HG02870 (cell line): ENCODE measurements around the gene LDB2.

Experiments used
- ATAC-seq: cut with Tn5 transposase; IDR thresholded peaks from one replicate; pipeline ENCODE4 v1.9.1; 2021; ENCODE audit warnings: mild to moderate bottlenecking, moderate library complexity; ENCODE audit not compliant: unreplicated experiment

LDB2 gene

GRCh38 chr4:16759931-16760582, 138.4 kb downstream of the LDB2 start:
- no peak for ATAC-seq

DNA sequence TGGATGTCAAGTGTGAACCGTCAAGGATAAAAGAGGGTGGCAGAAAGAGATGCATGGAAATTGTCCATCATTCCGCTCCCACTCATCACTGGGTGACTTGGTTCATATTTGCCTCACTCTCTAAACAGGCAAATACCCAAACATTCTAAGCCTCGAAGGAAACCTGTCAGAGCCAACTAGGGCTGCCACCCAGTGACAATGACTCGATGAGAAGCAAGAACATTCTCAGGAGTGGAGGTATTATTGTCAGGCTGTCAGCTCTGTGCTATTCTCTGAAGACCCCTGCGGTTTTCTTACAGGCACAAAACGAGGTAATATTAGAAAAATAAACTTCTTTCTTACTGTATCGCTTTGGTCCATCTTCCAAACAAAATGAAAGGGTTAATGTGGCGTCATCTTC, 139.6 kb downstream of the LDB2 start:
- ATAC-seq = no peak

DNA sequence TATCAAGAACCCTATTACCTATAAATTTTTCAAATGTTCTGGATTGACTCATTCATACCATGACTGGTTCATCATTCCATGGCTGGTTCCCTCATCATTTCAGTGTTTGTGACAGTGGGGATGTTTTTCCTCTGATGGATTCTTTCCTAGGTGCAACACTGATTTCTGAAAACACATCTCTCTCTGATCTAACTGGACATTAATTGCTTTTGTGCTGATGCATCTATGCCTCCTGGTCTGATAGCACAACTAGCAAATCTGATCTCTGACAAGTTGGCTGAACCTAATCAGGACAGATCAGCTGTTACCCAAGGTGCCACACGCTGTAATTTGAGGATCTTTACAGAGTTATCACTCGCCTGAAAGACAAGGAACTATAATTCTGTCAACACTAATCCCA, 140.2 kb downstream of the LDB2 start:
- ATAC-seq = no peak

DNA sequence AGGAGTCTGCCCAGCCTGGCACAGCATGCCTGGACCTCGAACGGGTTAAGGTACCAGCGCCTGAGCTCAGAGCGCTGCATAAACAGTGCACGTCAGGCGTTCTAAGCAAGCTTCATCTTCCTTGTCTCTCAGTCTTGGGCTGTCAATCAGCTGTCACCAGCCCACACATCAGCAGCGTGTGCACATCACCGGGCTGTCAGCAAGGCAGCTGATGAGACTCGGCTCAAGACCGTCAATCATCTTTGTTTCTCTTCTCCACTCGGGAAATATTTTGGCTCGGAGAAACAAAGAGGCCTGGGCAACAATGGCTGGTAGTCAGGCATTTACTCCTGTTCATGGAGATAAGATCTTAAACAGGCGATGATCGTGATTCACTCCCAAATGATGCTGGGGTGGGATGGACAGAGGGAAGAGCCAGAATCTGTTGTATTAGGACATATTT, 141.3 kb downstream of the LDB2 start:
- ATAC-seq = no peak

- ATAC-seq = no peak
Measured at GRCh38 chr4:16754104-16754503, 144.3 kb downstream of the LDB2 start.

DNA sequence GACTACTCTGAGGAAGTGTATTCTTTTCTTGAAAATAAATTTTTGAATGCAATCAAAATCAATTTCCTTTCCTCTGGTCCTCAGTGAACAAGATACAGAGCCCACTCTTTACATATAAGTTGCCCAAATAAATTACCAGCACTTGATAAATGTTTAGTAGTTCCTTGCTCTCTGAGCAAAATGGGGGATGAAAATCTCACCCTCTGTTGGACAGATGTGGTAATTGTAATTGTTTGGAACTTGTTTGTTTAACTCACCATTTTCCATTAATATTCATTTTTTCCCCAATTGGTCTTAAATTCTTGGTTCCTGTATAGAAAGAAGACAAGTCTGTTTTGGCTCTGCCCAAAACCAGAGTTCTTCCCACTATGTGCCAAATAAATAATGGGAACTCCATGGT, 146.3 kb downstream of the LDB2 start:
- no peak for ATAC-seq

GRCh38 chr4:16750882-16751642, 147.4 kb downstream of the LDB2 start:
- ATAC-seq = no peak

GRCh38 chr4:16750216-16750615, 148.2 kb downstream of the LDB2 start:
- ATAC-seq = no peak

- ATAC-seq = no peak
Measured at GRCh38 chr4:16745887-16746286, 152.6 kb downstream of the LDB2 start.

GRCh38 chr4:16745009-16745635, 153.3 kb downstream of the LDB2 start:
- no peak for ATAC-seq

GRCh38 chr4:16741287-16741686, 157.2 kb downstream of the LDB2 start:
- no peak for ATAC-seq

DNA sequence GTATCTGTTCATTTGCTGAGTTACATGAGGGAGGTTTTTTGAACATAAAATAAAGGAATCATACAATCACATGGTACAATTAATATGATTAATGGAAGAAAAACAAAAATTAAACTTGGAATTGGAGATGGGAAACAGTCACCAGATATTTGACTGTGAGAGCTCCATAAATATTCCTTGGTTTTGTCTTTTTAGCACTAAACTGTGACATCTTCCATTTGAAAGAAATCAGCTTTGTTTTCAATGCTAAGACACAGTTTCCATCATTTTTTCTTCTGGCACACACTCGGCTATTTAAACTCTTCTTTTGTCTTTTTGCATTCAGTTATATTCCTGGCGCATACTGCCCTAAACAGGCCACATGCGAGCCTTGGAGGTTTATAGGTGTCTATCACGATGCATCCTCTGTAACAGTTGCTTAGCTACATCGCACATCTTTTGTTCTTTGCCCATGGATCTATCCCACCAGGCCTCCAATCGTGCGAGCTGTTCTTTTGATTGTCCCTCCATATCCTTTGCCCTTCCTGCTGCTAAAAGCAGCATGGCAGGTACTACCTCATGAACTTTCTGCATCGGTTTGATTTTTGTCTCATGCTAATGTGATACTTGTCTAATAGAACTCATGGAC, 158.3 kb downstream of the LDB2 start:
- ATAC-seq = no peak

GRCh38 chr4:16738558-16738957, 159.9 kb downstream of the LDB2 start:
- ATAC-seq = no peak

DNA sequence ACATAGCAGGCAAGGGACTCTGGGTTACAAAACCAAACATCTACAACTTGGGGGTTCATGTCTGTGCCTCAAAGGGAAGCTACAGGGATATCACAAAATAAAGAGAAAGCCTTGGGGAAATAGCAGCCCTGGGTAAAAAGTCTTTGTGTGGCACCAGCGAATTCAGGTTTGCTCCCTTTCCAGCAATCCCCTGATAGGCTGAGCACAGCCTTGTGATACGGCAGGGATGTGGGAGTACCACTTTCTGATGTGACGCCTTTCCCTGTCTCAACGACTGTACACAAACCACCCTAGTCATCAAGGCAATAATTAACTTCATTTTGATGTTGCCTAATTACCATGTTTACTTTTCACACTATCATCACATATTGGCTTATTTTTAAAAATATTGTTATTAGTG, 164.9 kb downstream of the LDB2 start:
- no peak for ATAC-seq

GRCh38 chr4:16732741-16733140, 165.7 kb downstream of the LDB2 start:
- ATAC-seq = no peak

- ATAC-seq = no peak
Measured at GRCh38 chr4:16731776-16732380, 166.6 kb downstream of the LDB2 start.

GRCh38 chr4:16730522-16731205, 167.8 kb downstream of the LDB2 start:
- ATAC-seq = no peak

DNA sequence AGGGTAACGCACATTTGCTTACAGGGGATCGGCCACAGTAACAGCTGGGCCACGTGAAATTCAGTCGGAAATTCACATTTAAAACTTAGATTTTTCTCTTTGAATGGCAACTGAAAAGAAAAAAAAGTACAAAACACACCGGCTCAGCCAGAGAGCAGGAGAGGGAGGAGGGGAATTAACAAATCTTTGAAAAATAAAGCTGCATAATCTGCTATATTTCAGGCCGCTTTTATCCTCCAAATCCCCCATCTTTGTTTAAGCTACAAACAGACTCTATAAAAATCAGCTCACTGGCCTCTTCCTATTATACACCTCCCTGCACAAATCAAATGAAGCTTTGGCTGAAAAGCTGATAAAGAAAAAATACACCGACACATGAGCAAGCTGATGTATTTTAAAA, 169.1 kb downstream of the LDB2 start:
- ATAC-seq = no peak

DNA sequence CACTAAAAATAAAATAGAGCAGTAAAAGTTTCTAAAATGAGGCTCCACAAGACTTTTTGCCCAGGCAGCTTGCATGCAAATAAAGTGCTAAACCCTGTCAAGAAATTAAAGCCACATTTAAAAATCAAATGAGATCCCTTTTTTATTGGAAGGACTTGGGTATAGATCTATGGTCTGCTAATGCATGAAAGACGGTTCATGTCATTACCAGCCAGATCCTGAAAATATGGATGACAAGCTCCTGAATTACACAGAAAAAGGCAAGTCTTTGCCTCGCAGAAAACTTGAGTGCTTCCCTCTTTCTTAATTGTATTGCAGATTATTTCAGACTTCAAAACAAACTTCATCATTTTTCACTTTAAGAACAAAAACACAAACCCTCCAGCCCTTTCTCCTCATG, 169.6 kb downstream of the LDB2 start:
- no peak for ATAC-seq

GRCh38 chr4:16728111-16728510, 170.3 kb downstream of the LDB2 start:
- no peak for ATAC-seq

DNA sequence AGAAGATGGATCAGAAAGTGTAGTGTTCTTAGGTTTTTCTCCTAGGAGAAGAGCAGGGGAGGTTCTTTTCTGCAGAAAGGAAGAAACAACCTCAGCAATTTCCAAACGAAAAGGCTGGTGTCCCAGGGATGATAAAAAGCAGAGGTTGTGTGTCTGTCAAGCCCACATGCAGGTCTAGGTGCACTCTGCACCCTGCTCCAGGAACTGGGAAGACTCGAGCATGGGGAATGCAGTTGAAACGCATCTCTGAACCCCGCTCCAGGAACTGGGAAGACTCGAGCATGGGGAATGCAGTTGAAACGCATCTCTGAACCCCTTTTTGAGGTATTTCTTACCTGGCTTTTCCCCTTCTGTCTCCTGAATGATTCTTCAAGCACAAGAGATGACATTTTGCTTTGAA, 171.2 kb downstream of the LDB2 start:
- ATAC-seq = no peak
